Measurements from ENCODE around the gene IGLL1.
A peak's percentile ranks its signal among the peaks of the same experiment; 100 is the strongest.

DNA sequence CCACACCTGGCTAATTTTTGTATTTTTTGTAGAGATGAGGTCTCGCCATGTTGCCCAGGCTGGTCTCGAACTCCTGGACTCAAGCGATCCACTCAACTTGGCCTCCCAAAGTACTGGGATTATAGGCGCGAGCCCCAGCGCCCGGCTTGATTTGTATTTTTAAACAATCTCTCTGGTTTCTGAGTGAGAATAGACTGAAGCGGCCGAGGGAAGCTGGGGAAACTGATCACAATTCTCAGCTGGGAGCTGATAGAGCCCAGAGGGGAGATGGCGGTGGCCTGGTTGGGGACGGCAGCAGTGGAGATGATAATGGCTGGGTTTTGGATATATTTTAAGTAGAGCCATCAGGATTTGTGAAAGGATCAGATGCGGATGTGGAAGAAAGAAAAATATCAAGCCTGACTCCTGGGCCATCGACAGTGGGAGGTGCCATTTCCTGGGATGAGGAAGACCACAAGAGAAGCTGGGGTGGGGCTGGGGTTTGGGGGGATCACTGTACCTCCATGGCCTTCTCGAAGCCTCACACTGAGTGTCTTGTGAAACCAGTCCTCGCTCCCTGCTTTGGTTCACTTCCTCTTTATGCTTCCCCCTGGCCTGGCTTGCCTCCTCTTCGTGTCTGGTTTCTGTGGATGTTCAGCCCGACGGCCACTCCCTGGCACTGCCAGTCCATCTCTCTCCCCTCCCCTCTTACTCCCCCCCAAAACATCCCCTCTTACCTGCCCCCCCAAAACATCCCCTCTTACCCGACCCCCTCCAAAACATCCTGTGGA is 51.9 kb downstream of the IGLL1 start:
- TF ChIP-seq, protein P1, sequence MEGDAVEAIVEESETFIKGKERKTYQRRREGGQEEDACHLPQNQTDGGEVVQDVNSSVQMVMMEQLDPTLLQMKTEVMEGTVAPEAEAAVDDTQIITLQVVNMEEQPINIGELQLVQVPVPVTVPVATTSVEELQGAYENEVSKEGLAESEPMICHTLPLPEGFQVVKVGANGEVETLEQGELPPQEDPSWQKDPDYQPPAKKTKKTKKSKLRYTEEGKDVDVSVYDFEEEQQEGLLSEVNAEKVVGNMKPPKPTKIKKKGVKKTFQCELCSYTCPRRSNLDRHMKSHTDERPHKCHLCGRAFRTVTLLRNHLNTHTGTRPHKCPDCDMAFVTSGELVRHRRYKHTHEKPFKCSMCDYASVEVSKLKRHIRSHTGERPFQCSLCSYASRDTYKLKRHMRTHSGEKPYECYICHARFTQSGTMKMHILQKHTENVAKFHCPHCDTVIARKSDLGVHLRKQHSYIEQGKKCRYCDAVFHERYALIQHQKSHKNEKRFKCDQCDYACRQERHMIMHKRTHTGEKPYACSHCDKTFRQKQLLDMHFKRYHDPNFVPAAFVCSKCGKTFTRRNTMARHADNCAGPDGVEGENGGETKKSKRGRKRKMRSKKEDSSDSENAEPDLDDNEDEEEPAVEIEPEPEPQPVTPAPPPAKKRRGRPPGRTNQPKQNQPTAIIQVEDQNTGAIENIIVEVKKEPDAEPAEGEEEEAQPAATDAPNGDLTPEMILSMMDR (IDR thresholded peaks at IDR 0.05; ENCODE audit: insufficient read depth, low read length), result no peak
- TF ChIP-seq, protein P2, sequence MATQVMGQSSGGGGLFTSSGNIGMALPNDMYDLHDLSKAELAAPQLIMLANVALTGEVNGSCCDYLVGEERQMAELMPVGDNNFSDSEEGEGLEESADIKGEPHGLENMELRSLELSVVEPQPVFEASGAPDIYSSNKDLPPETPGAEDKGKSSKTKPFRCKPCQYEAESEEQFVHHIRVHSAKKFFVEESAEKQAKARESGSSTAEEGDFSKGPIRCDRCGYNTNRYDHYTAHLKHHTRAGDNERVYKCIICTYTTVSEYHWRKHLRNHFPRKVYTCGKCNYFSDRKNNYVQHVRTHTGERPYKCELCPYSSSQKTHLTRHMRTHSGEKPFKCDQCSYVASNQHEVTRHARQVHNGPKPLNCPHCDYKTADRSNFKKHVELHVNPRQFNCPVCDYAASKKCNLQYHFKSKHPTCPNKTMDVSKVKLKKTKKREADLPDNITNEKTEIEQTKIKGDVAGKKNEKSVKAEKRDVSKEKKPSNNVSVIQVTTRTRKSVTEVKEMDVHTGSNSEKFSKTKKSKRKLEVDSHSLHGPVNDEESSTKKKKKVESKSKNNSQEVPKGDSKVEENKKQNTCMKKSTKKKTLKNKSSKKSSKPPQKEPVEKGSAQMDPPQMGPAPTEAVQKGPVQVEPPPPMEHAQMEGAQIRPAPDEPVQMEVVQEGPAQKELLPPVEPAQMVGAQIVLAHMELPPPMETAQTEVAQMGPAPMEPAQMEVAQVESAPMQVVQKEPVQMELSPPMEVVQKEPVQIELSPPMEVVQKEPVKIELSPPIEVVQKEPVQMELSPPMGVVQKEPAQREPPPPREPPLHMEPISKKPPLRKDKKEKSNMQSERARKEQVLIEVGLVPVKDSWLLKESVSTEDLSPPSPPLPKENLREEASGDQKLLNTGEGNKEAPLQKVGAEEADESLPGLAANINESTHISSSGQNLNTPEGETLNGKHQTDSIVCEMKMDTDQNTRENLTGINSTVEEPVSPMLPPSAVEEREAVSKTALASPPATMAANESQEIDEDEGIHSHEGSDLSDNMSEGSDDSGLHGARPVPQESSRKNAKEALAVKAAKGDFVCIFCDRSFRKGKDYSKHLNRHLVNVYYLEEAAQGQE (IDR thresholded peaks at IDR 0.05; ENCODE audit: insufficient replicate concordance, low read depth), result no peak
- no peak for TF ChIP-seq GABPA (IDR thresholded peaks at IDR 0.05; ENCODE audit: low read depth)
- no peak for TF ChIP-seq POLR2AphosphoS5 (IDR thresholded peaks at IDR 0.05; ENCODE audit: low read depth)
- TF ChIP-seq SPI1 (IDR thresholded peaks at IDR 0.05; ENCODE audit: borderline replicate concordance, low read depth), result peak; percentile 92
